Epithelial cell of proximal tubule (primary cell): Measurements from ENCODE around the gene WDR4. TPM values are rescaled to one million over a fixed set of nuclear protein-coding genes. Genes with fewer than 3 reads are reported as not detected.

Experiments used
- DNase-seq: peaks from one replicate; pipeline ENCODE4 v3.0.0-alpha.2; 2011; ENCODE audit warnings: low read depth
- H3K4me3 ChIP-seq: 2 replicates; pipeline ENCODE4 v1.5.1; 2011; ENCODE audit warnings: low read depth, mild to moderate bottlenecking, low read length
- CTCF ChIP-seq: conservative IDR thresholded peaks from 2 replicates; pipeline ENCODE4 v1.5.1; 2012; ENCODE audit warnings: low read depth, mild to moderate bottlenecking, low read length
- total RNA-seq: library from RNA; depleted of rRNA; stranded (reverse); fragments of >200 nt; gene quantifications from 2 replicates; pipeline ENCODE4 v1.2.3, GENCODE V29; 2015

The WDR4 gene
- total RNA-seq, 1 donor from 2014 or later, result 6.1 TPM

- TF ChIP-seq CTCF, result peak; percentile 23
- H3K4me3 ChIP-seq, result no peak overlapping the region
- no peak for DNase-seq
Observed at GRCh38 chr21:42862774-42863503, 16.4 kb downstream of the WDR4 start.

GRCh38 chr21:42861848-42862400 lies 17.4 kb downstream of the WDR4 start:
- H3K4me3 ChIP-seq, result no peak overlapping the region
- TF ChIP-seq CTCF, result no peak
- no peak for DNase-seq

- DNase-seq, result no peak
- H3K4me3 ChIP-seq, result no peak overlapping the region
- no peak for TF ChIP-seq CTCF
Observed at GRCh38 chr21:42861311-42861847, 18.0 kb downstream of the WDR4 start.

- no peak overlapping the region for H3K4me3 ChIP-seq
- DNase-seq, result no peak
- no peak for TF ChIP-seq CTCF
Observed at GRCh38 chr21:42860345-42860744, 19.0 kb downstream of the WDR4 start.

GRCh38 chr21:42859891-42860230 lies 19.5 kb downstream of the WDR4 start:
- H3K4me3 ChIP-seq, result no peak overlapping the region
- DNase-seq, result no peak
- TF ChIP-seq CTCF, result no peak

DNA sequence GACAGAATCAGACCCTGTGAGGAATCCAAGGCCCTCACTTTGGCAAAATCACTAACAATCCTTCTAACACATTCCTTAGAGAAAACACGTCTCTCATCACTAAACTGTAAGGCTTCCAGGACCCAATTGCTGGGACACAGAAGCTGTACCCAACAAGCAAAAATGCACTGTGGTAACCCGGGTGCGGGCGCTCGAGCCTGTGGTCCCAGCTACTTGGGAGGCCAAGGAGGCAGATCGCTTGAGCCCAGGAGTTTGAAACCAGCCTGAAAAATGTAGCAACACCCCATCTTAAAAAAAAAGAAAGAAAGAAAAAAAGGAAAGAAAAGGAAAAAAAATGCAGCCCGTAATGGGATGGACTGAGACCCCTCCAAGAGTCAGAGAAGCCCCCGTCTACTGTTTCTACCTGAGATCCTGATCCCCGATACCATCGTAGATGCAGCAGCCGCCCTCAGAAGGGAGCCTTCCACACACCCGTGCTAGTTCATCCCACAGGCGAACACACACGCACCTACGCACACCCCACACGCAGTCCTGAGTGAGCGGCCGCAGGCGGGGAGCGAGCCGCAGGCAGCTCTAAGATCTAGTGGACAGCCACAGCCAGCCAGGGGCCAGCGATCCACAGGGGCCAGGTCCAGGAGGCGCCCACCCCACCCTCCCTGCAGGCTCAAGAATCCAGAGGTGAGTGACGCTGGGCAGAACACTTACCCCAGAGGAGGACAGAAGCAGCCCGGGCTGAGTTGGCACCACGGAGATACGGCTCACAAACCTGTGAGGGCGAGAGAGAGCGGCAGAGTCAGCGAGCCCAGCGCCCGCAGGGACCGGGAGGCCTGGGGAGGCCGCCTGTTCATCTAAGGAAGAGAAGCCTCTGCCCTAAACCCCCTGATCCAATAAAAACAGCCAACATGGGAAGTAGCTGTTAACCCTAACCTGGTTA lies 20.1 kb downstream of the WDR4 start:
- no peak overlapping the region for H3K4me3 ChIP-seq
- no peak for DNase-seq
- no peak for TF ChIP-seq CTCF
